DOHH2 (cell line): ENCODE data around the gene ZNF280D.

Source experiments
- H3F3A ChIP-seq: fragments of 200-600 bp; sonication (generic), shearing (Covaris generic); 2 replicates; pipeline ENCODE4 v1.6.0; 2016; ENCODE audit warnings: antibody characterized with exemption, mild to moderate bottlenecking; ENCODE audit not compliant: control insufficient read depth, insufficient read depth
- H3K27ac ChIP-seq: fragments of 200-600 bp; sonication (generic); 2 replicates; pipeline ENCODE4 v1.5.1; 2014; ENCODE audit warnings: low read depth, mild to moderate bottlenecking, low read length, moderate library complexity
- H3K27me3 ChIP-seq: fragments of 200-600 bp; sonication (generic); 2 replicates; pipeline ENCODE4 v1.6.1; 2014; ENCODE audit warnings: mild to moderate bottlenecking, low read length, mixed read lengths; ENCODE audit not compliant: control insufficient read depth
- H3K36me3 ChIP-seq: fragments of 200-600 bp; sonication (generic); 2 replicates; pipeline ENCODE4 v1.6.1; 2014; ENCODE audit warnings: mild to moderate bottlenecking, low read length, moderate library complexity, mixed read lengths; ENCODE audit not compliant: control insufficient read depth
- H3K4me1 ChIP-seq: fragments of 200-600 bp; sonication (generic); 2 replicates; pipeline ENCODE4 v1.6.1; 2014; ENCODE audit warnings: mild to moderate bottlenecking, low read length, mixed read lengths; ENCODE audit not compliant: control insufficient read depth
- H3K4me2 ChIP-seq: fragments of 200-600 bp; sonication (generic); 2 replicates; pipeline ENCODE4 v1.6.0; 2014; ENCODE audit warnings: mild to moderate bottlenecking, low read length, moderate library complexity
- H3K4me3 ChIP-seq: fragments of 200-600 bp; sonication (generic); 2 replicates; pipeline ENCODE4 v1.5.1; 2014; ENCODE audit warnings: mild to moderate bottlenecking, low read length, mixed read lengths
- H3K79me2 ChIP-seq: fragments of 200-600 bp; sonication (generic); 2 replicates; pipeline ENCODE4 v1.6.1; 2014; ENCODE audit warnings: mild to moderate bottlenecking, low read length, mixed read lengths; ENCODE audit not compliant: control insufficient read depth
- H3K9me2 ChIP-seq: fragments of 200-600 bp; sonication (generic); replicated peaks from 2 replicates; pipeline ENCODE4 v1.6.1; 2014; ENCODE audit warnings: mild to moderate bottlenecking, low read length, mixed read lengths; ENCODE audit not compliant: control insufficient read depth
- H3K9me3 ChIP-seq: fragments of 200-600 bp; sonication (generic); 2 replicates; pipeline ENCODE4 v1.6.1; 2014; ENCODE audit warnings: antibody characterized with exemption, low read length, mixed read lengths; ENCODE audit not compliant: control insufficient read depth, insufficient read depth
- H4K20me1 ChIP-seq: fragments of 200-600 bp; sonication (generic); 2 replicates; pipeline ENCODE4 v1.6.0; 2014; ENCODE audit warnings: low read depth, mild to moderate bottlenecking, antibody characterized with exemption, low read length, moderate library complexity; ENCODE audit not compliant: control insufficient read depth, insufficient read depth
- EZH2phosphoT487 ChIP-seq: fragments of 200-600 bp; sonication (generic); IDR thresholded peaks from 2 replicates; pipeline ENCODE4 v1.6.1; 2017; ENCODE audit warnings: borderline replicate concordance, mild to moderate bottlenecking, antibody characterized with exemption, low read length, moderate library complexity, mixed read lengths
- TF ChIP-seq, protein P1 (sequence below): fragments of 200-600 bp; sonication (generic); IDR thresholded peaks from one replicate; pipeline ENCODE4 v1.5.1; 2014; ENCODE audit warnings: antibody characterized with exemption, mild to moderate bottlenecking, low read depth, low read length; ENCODE audit not compliant: poor library complexity, severe bottlenecking

Gene ZNF280D

DNA sequence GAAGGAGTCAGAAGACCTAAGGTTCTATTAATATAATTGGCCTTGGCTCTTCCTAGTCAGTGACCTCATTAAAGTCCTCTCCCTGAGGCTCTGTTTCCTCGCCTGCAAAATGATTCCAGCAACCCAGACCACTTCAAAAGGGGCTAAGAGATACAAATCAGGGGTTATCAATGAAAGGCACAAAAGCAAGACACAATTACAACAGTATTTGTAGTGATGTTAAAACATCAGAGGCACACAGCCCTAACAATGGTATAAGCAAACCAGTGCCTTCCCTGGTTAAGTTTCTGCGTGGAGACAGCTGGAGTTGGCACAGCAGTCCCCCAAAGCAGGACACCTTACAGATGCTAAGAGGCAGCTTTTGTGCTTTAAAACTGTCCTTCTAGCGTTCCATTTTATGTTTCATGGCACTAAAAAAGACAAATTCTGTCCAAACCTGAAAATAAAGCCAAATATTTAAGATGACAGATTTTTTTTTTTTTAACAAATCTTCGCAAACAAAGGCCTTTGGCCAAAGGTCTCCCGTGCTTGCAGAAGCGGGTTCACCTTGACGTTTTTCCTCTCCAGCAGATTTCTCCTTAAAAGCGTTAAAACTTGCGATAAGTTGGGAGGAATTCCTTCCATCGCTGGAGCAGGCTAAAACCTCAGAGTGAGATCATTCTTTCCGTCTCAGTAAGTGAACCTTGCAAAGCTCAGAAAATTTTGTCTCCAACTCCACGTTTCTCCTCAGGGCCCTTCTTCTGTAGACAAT lies 999 bp downstream of the ZNF280D start:
- H3K79me2 ChIP-seq = peaks cover 57% of the 10 kb centered on the region
- TF ChIP-seq, protein P1, sequence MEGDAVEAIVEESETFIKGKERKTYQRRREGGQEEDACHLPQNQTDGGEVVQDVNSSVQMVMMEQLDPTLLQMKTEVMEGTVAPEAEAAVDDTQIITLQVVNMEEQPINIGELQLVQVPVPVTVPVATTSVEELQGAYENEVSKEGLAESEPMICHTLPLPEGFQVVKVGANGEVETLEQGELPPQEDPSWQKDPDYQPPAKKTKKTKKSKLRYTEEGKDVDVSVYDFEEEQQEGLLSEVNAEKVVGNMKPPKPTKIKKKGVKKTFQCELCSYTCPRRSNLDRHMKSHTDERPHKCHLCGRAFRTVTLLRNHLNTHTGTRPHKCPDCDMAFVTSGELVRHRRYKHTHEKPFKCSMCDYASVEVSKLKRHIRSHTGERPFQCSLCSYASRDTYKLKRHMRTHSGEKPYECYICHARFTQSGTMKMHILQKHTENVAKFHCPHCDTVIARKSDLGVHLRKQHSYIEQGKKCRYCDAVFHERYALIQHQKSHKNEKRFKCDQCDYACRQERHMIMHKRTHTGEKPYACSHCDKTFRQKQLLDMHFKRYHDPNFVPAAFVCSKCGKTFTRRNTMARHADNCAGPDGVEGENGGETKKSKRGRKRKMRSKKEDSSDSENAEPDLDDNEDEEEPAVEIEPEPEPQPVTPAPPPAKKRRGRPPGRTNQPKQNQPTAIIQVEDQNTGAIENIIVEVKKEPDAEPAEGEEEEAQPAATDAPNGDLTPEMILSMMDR = no peak
- TF ChIP-seq EZH2phosphoT487 = no peak
- peaks cover 54% of the 10 kb centered on the region for H3K4me1 ChIP-seq
- H3K9me3 ChIP-seq = peaks cover 12% of the 10 kb centered on the region
- H3K4me3 ChIP-seq = peak overlapping the region; percentile 91
- no peaks in the 10 kb centered on the region for H4K20me1 ChIP-seq
- H3K27me3 ChIP-seq = no peaks in the 10 kb centered on the region
- H3K36me3 ChIP-seq = peaks cover 44% of the 10 kb centered on the region
- H3F3A ChIP-seq = peaks cover 5% of the 10 kb centered on the region
- peak overlapping the region; percentile 72 for H3K27ac ChIP-seq
- H3K9me2 ChIP-seq = no peaks in the 10 kb centered on the region
- H3K4me2 ChIP-seq = peak overlapping the region; percentile 97

DNA sequence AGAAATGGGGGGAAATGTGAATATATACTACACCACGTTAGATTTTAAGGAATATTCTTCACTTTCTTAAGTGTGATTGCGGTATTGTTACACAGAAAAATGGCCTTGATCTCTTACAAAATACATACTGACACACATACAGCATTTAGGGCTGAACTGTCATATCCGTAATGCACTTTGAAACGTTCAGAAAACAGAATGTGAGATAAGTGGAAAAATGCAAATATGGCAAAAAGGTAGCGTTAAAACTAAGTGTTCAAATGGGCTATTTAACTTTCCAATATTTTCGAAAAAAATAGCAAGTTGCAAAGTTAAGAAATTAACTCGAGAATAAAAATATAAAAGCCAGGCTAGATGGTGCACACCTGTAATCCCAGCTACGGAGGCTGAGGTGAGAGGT lies 1.8 kb downstream of the ZNF280D start:
- H3K4me1 ChIP-seq = peaks cover 62% of the 10 kb centered on the region
- H3F3A ChIP-seq = peaks cover 5% of the 10 kb centered on the region
- TF ChIP-seq, protein P1 = no peak
- no peak for TF ChIP-seq EZH2phosphoT487
- H3K9me3 ChIP-seq = peaks cover 12% of the 10 kb centered on the region
- peaks cover 50% of the 10 kb centered on the region for H3K36me3 ChIP-seq
- no peaks in the 10 kb centered on the region for H3K27me3 ChIP-seq
- peak overlapping the region; percentile 91 for H3K4me3 ChIP-seq
- peak overlapping the region; percentile 97 for H3K4me2 ChIP-seq
- no peaks in the 10 kb centered on the region for H3K9me2 ChIP-seq
- no peaks in the 10 kb centered on the region for H4K20me1 ChIP-seq
- no peak overlapping the region for H3K27ac ChIP-seq
- peaks cover 65% of the 10 kb centered on the region for H3K79me2 ChIP-seq

DNA sequence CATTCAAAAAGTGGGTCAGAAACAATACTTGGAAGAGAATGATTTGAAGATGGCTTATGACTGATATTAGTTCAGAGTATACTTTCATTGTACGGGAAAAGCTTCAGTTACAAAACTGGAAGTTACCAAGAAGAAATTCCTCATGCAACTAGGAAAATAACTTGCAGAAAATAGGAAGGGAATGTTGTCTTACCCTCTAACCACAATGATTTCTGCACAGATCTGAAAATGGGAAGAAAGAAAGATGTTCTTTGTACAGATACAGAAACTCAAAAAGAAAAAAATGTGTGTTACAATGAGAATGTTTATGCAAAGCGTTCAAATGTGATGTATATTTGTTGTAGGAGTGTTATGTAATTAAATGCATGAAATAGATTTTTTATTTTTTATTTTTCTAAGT lies 3.7 kb downstream of the ZNF280D start:
- H4K20me1 ChIP-seq = no peaks in the 10 kb centered on the region
- no peak overlapping the region for H3K4me3 ChIP-seq
- no peaks in the 10 kb centered on the region for H3K9me2 ChIP-seq
- H3K4me2 ChIP-seq = peak overlapping the region; percentile 21
- peaks cover 18% of the 10 kb centered on the region for H3F3A ChIP-seq
- H3K79me2 ChIP-seq = peaks cover 76% of the 10 kb centered on the region
- H3K27me3 ChIP-seq = no peaks in the 10 kb centered on the region
- H3K36me3 ChIP-seq = peaks cover 61% of the 10 kb centered on the region
- TF ChIP-seq, protein P1 = no peak
- TF ChIP-seq EZH2phosphoT487 = no peak
- H3K27ac ChIP-seq = no peak overlapping the region
- peaks cover 10% of the 10 kb centered on the region for H3K9me3 ChIP-seq
- H3K4me1 ChIP-seq = peaks cover 79% of the 10 kb centered on the region
